Measurements from ENCODE around the gene PROCA1.
A peak's percentile ranks its signal among the peaks of the same experiment; 100 is the strongest.
"Not testable (repeated sequence)": the region's sequence is repeated elsewhere in the genome, so short reads cannot be mapped to it uniquely, and the experiment has no call there.

Gene PROCA1

GRCh38 chr17:28684963-28685362, 26.7 kb downstream of the PROCA1 start:
- DNase-seq: peak in 53 of 56 donors; percentile 3 to 90 (median 59)

- DNase-seq: no peak
Measured at GRCh38 chr17:28682655-28683054, 29.0 kb downstream of the PROCA1 start.

- DNase-seq: no peak
Measured at GRCh38 chr17:28675980-28676379, 35.7 kb downstream of the PROCA1 start.

- DNase-seq: no peak
Measured at GRCh38 chr17:28675490-28675889, 36.2 kb downstream of the PROCA1 start.

- DNase-seq: no peak
Measured at GRCh38 chr17:28669918-28670317, 41.8 kb downstream of the PROCA1 start.

GRCh38 chr17:28667870-28668269, 43.8 kb downstream of the PROCA1 start:
- DNase-seq: no peak

- no peak for DNase-seq
Measured at GRCh38 chr17:28665994-28666393, 45.7 kb downstream of the PROCA1 start.

- DNase-seq: no peak
Measured at GRCh38 chr17:28663723-28664122, 48.0 kb downstream of the PROCA1 start.

GRCh38 chr17:28662527-28662829, 49.2 kb downstream of the PROCA1 start:
- peak in 1 of 56 donors; percentile 48 for DNase-seq

GRCh38 chr17:28661635-28662526, 49.8 kb downstream of the PROCA1 start, which contains the start of the genes SDF2 and SUPT6H:
Gene SDF2, minus strand, starts transcription at chr17:28661906. Its CDS starts 30 bp downstream, at chr17:28661876.
Gene SUPT6H, plus strand, starts transcription at chr17:28662205. Its CDS starts 11,197 bp downstream, at chr17:28673402.
- DNase-seq: peak; percentile 50 to 97 (median 88)

GRCh38 chr17:28659497-28659881, 52.2 kb downstream of the PROCA1 start:
- DNase-seq: not testable (repeated sequence)

GRCh38 chr17:28658766-28659496, 52.8 kb downstream of the PROCA1 start:
- DNase-seq: not testable (repeated sequence)

- DNase-seq: not testable (repeated sequence)
Measured at GRCh38 chr17:28658342-28658741, 53.3 kb downstream of the PROCA1 start.

- DNase-seq: no peak
Measured at GRCh38 chr17:28657756-28658155, 53.9 kb downstream of the PROCA1 start.

GRCh38 chr17:28655160-28655559, 56.5 kb downstream of the PROCA1 start:
- no peak for DNase-seq
